Sigmoid colon (tissue), 4 donors: ENCODE measurements around the gene ZG16B.

Experiments
- EP300 ChIP-seq, 4 donors: sonication (generic); formaldehyde crosslinking; IDR thresholded peaks; one replicate each; pipeline ENCODE4 v1.6.1; 2017; ENCODE audit warnings: antibody characterized with exemption in 4 of 4
- POLR2A ChIP-seq, 2 donors: fragments of 450-650 bp; IDR thresholded peaks; one replicate each; pipeline ENCODE4 v1.6.1; 2016; ENCODE audit warnings: antibody characterized with exemption in 2 of 2, mild to moderate bottlenecking in 2 of 2, moderate library complexity in 2 of 2
- POLR2AphosphoS5 ChIP-seq, 4 donors: sonication (generic); formaldehyde crosslinking; IDR thresholded peaks; one replicate each; pipeline ENCODE4 v1.6.1; 2017; ENCODE audit warnings: antibody characterized with exemption in 4 of 4

- TF ChIP-seq POLR2AphosphoS5 (IDR thresholded peaks at IDR 0.05) = no peak
- TF ChIP-seq EP300 (IDR thresholded peaks at IDR 0.05) = no peak
- TF ChIP-seq POLR2A (IDR thresholded peaks at IDR 0.05) = no peak
Measured at GRCh38 chr16:2819939-2820835, 9.9 kb upstream of the ZG16B start.
